HG03045 (cell line): ENCODE measurements around the gene FGF12.

Experiments
- ATAC-seq: cut with Tn5 transposase; IDR thresholded peaks from one replicate; pipeline ENCODE4 v1.9.1; 2021; ENCODE audit warnings: mild to moderate bottlenecking, moderate library complexity; ENCODE audit not compliant: unreplicated experiment

Gene FGF12

GRCh38 chr3:192275741-192276355, 451.5 kb downstream of the FGF12 start:
- no peak for ATAC-seq

GRCh38 chr3:192273697-192274010, 453.7 kb downstream of the FGF12 start:
- no peak for ATAC-seq

- ATAC-seq: no peak
These were observed 454.2 kb downstream of the FGF12 start for GRCh38 chr3:192273001-192273696.

- no peak for ATAC-seq
These were observed 465.3 kb downstream of the FGF12 start for GRCh38 chr3:192262001-192262400.

- ATAC-seq: no peak
These were observed 466.2 kb downstream of the FGF12 start for GRCh38 chr3:192261135-192261534.

- no peak for ATAC-seq
These were observed 467.0 kb downstream of the FGF12 start for GRCh38 chr3:192260116-192261010.

- ATAC-seq: no peak
These were observed 467.7 kb downstream of the FGF12 start for GRCh38 chr3:192259661-192260060.

GRCh38 chr3:192258721-192259120, 468.6 kb downstream of the FGF12 start:
- ATAC-seq: no peak

- no peak for ATAC-seq
These were observed 471.5 kb downstream of the FGF12 start for GRCh38 chr3:192255839-192256238.

GRCh38 chr3:192253138-192253887, 474.0 kb downstream of the FGF12 start:
- ATAC-seq: no peak

GRCh38 chr3:192249516-192249915, 477.8 kb downstream of the FGF12 start:
- no peak for ATAC-seq

- ATAC-seq: no peak
These were observed 480.3 kb downstream of the FGF12 start for GRCh38 chr3:192246847-192247559.

GRCh38 chr3:192244591-192244990, 482.8 kb downstream of the FGF12 start:
- ATAC-seq: no peak

GRCh38 chr3:192239956-192240355, 487.4 kb downstream of the FGF12 start:
- no peak for ATAC-seq

- ATAC-seq: no peak
These were observed 489.2 kb downstream of the FGF12 start for GRCh38 chr3:192237992-192238608.

GRCh38 chr3:192229866-192230265, 497.5 kb downstream of the FGF12 start:
- ATAC-seq: no peak

GRCh38 chr3:192224634-192225155, 502.6 kb downstream of the FGF12 start:
- no peak for ATAC-seq

GRCh38 chr3:192223815-192224214, 503.5 kb downstream of the FGF12 start:
- ATAC-seq: no peak

GRCh38 chr3:192220915-192221314, 506.4 kb downstream of the FGF12 start:
- no peak for ATAC-seq

GRCh38 chr3:192219926-192220325, 507.4 kb downstream of the FGF12 start:
- no peak for ATAC-seq
